HEK293 (cell line): ENCODE data around the gene ZBTB37.
A peak's percentile ranks its signal among the peaks of the same experiment; 100 is the strongest.

Source experiments
- EGR2 ChIP-seq: fragments of 450-650 bp; formaldehyde crosslinking; IDR thresholded peaks from 2 replicates; pipeline ENCODE4 v1.5.1; 2016; ENCODE audit warnings: low read depth, missing biosample characterization, missing genetic modification characterization
- KLF1 ChIP-seq: fragments of 450-650 bp; formaldehyde crosslinking; IDR thresholded peaks from 2 replicates; pipeline ENCODE4 v1.5.1; 2016; ENCODE audit warnings: missing biosample characterization, missing genetic modification characterization
- PBX3 ChIP-seq: sonication (generic); formaldehyde crosslinking; IDR thresholded peaks from 2 replicates; pipeline ENCODE4 v1.8.1; 2022; ENCODE audit warnings: mild to moderate bottlenecking, moderate library complexity, missing genetic modification reagents
- TRIM28 ChIP-seq: IDR thresholded peaks from 2 replicates; pipeline ENCODE4 v1.6.1; 2011; ENCODE audit warnings: low read length, control low read depth, borderline replicate concordance
- ZBTB17 ChIP-seq: fragments of 450-650 bp; formaldehyde crosslinking; IDR thresholded peaks from 2 replicates; pipeline ENCODE4 v1.5.1; 2016; ENCODE audit warnings: missing biosample characterization, missing genetic modification characterization
- ZBTB8A ChIP-seq: fragments of 450-650 bp; formaldehyde crosslinking; IDR thresholded peaks from 2 replicates; pipeline ENCODE4 v1.5.1; 2016; ENCODE audit warnings: missing biosample characterization, missing genetic modification characterization
- ZIC2 ChIP-seq: fragments of 450-650 bp; formaldehyde crosslinking; IDR thresholded peaks from 2 replicates; pipeline ENCODE4 v1.5.1; 2016; ENCODE audit warnings: missing biosample characterization, missing genetic modification characterization
- ZNF114 ChIP-seq: fragments of 450-650 bp; formaldehyde crosslinking; IDR thresholded peaks from 2 replicates; pipeline ENCODE4 v1.5.0; 2017; ENCODE audit warnings: missing biosample characterization, missing genetic modification characterization
- ZNF23 ChIP-seq: fragments of 450-650 bp; formaldehyde crosslinking; IDR thresholded peaks from 2 replicates; pipeline ENCODE4 v1.5.1; 2016; ENCODE audit warnings: missing biosample characterization, missing genetic modification characterization, borderline replicate concordance
- ZNF324 ChIP-seq: fragments of 450-650 bp; formaldehyde crosslinking; IDR thresholded peaks from 2 replicates; pipeline ENCODE4 v1.5.1; 2016; ENCODE audit warnings: missing biosample characterization, missing genetic modification characterization
- ZNF341 ChIP-seq: fragments of 450-650 bp; formaldehyde crosslinking; IDR thresholded peaks from 2 replicates; pipeline ENCODE4; 2016; ENCODE audit warnings: low read depth, missing biosample characterization, missing genetic modification characterization
- ZNF354C ChIP-seq: fragments of 450-650 bp; formaldehyde crosslinking; IDR thresholded peaks from 2 replicates; pipeline ENCODE4 v1.5.1; 2016; ENCODE audit warnings: missing biosample characterization, missing genetic modification characterization, low read depth, borderline replicate concordance
- ZNF37A ChIP-seq: fragments of 450-650 bp; IDR thresholded peaks from 2 replicates; pipeline ENCODE4 v1.5.1; 2018; ENCODE audit warnings: missing biosample characterization, missing genetic modification characterization
- ZNF398 ChIP-seq: fragments of 450-650 bp; formaldehyde crosslinking; IDR thresholded peaks from 2 replicates; pipeline ENCODE4 v1.5.1; 2017; ENCODE audit warnings: missing biosample characterization, missing genetic modification characterization
- ZNF423 ChIP-seq: fragments of 450-650 bp; formaldehyde crosslinking; IDR thresholded peaks from 2 replicates; pipeline ENCODE4 v1.5.1; 2016; ENCODE audit warnings: missing biosample characterization, missing genetic modification characterization
- ZNF449 ChIP-seq: fragments of 450-650 bp; formaldehyde crosslinking; IDR thresholded peaks from 2 replicates; pipeline ENCODE4 v1.5.1; 2017; ENCODE audit warnings: missing biosample characterization, mild to moderate bottlenecking, missing genetic modification characterization, moderate library complexity
- ZNF518A ChIP-seq: fragments of 450-650 bp; formaldehyde crosslinking; conservative IDR thresholded peaks from 2 replicates; pipeline ENCODE4 v1.5.1; 2016; ENCODE audit warnings: low read depth, missing biosample characterization, missing genetic modification characterization
- ZNF548 ChIP-seq: fragments of 450-650 bp; formaldehyde crosslinking; IDR thresholded peaks from 2 replicates; pipeline ENCODE4 v1.5.1; 2016; ENCODE audit warnings: missing biosample characterization, missing genetic modification characterization
- ZNF549 ChIP-seq: fragments of 450-650 bp; IDR thresholded peaks from 2 replicates; pipeline ENCODE4 v1.5.1; 2018; ENCODE audit warnings: missing biosample characterization, missing genetic modification characterization, mild to moderate bottlenecking, inconsistent platforms, moderate library complexity
- ZNF561 ChIP-seq: fragments of 450-650 bp; IDR thresholded peaks from 2 replicates; pipeline ENCODE4 v1.5.1; 2018; ENCODE audit warnings: missing biosample characterization, missing genetic modification characterization, borderline replicate concordance
- ZNF596 ChIP-seq: fragments of 450-650 bp; IDR thresholded peaks from 2 replicates; pipeline ENCODE4 v1.5.0; 2018; ENCODE audit warnings: missing biosample characterization, mild to moderate bottlenecking, missing genetic modification characterization, moderate library complexity
- ZNF610 ChIP-seq: fragments of 450-650 bp; formaldehyde crosslinking; IDR thresholded peaks from 2 replicates; pipeline ENCODE4 v1.5.1; 2016; ENCODE audit warnings: missing biosample characterization, missing genetic modification characterization, borderline replicate concordance
- ZNF701 ChIP-seq: fragments of 450-650 bp; formaldehyde crosslinking; IDR thresholded peaks from 2 replicates; pipeline ENCODE4 v1.5.1; 2016; ENCODE audit warnings: missing biosample characterization, missing genetic modification characterization
- ZSCAN16 ChIP-seq: fragments of 450-650 bp; formaldehyde crosslinking; IDR thresholded peaks from 2 replicates; pipeline ENCODE4 v1.5.1; 2016; ENCODE audit warnings: missing biosample characterization, missing genetic modification characterization
- ZSCAN18 ChIP-seq: fragments of 450-650 bp; formaldehyde crosslinking; IDR thresholded peaks from 2 replicates; pipeline ENCODE4 v1.5.1; 2016; ENCODE audit warnings: missing biosample characterization, missing genetic modification characterization
- ZSCAN30 ChIP-seq: fragments of 450-650 bp; IDR thresholded peaks from 2 replicates; pipeline ENCODE4 v1.5.1; 2018; ENCODE audit warnings: missing biosample characterization, mild to moderate bottlenecking, missing genetic modification characterization, moderate library complexity

The ZBTB37 gene

GRCh38 chr1:173824315-173825081, 43.7 kb upstream of the ZBTB37 start, which contains the start of the genes CENPL and DARS2 (continued):
- 0 out of 2 replicates have a peak, but pooled peaks have one; percentile 31 for TF ChIP-seq ZIC2 (tag by site-specific recombination)
- TF ChIP-seq ZNF561 (tag by site-specific recombination), result peak; percentile 96
- no peak for TF ChIP-seq ZNF23
- peak; percentile 57; the same call in 1 of the 2 replicates for TF ChIP-seq ZNF610 (tag by site-specific recombination)
- peak; percentile 53 for TF ChIP-seq ZNF341 (tag by site-specific recombination)
- no peak for TF ChIP-seq ZSCAN16 (tag by site-specific recombination)
- 0 out of 2 replicates have a peak, but pooled peaks have one; percentile 32 for TF ChIP-seq EGR2 (tag by site-specific recombination)
- peak; percentile 100 for TF ChIP-seq ZBTB8A (tag by site-specific recombination)
- no peak for TF ChIP-seq ZNF37A (tag by site-specific recombination)
- no peak for TF ChIP-seq PBX3 (CRISPR knock-in tag)
- peak; percentile 97 for TF ChIP-seq ZNF518A
- TF ChIP-seq ZNF324, result peak; percentile 23; the same call in 1 of the 2 replicates
- TF ChIP-seq ZNF596, result no peak
- TF ChIP-seq ZSCAN18 (tag by site-specific recombination), result no peak
- no peak for TF ChIP-seq ZNF423 (tag by site-specific recombination)
- TF ChIP-seq ZNF701 (tag by site-specific recombination), result no peak
- TF ChIP-seq ZNF354C, result no peak
- TF ChIP-seq TRIM28, result peak; percentile 89; the same call in 1 of the 2 replicates
- no peak for TF ChIP-seq ZNF398 (tag by site-specific recombination)
- TF ChIP-seq ZNF548 (tag by site-specific recombination), result no peak
- TF ChIP-seq ZNF549, result no peak
- no peak for TF ChIP-seq ZNF114 (tag by site-specific recombination)
- TF ChIP-seq KLF1, result peak; percentile 67; the same call in 1 of the 2 replicates
- peak; percentile 100 for TF ChIP-seq ZBTB17
- peak; percentile 41; the same call in 1 of the 2 replicates for TF ChIP-seq ZNF449 (tag by site-specific recombination)
- TF ChIP-seq ZSCAN30 (tag by site-specific recombination), result peak; percentile 44
